HG02840 (cell line): ENCODE measurements around the gene COX6A1.
"Not testable (repeated sequence)": the region's sequence is repeated elsewhere in the genome, so short reads cannot be mapped to it uniquely, and the experiment has no call there.

Experiments used
- ATAC-seq: cut with Tn5 transposase; IDR thresholded peaks from one replicate; pipeline ENCODE4 v1.9.1; 2021; ENCODE audit warnings: mild to moderate bottlenecking, moderate library complexity, moderate number of reproducible peaks; ENCODE audit not compliant: unreplicated experiment, low FRiP score

COX6A1 gene

DNA sequence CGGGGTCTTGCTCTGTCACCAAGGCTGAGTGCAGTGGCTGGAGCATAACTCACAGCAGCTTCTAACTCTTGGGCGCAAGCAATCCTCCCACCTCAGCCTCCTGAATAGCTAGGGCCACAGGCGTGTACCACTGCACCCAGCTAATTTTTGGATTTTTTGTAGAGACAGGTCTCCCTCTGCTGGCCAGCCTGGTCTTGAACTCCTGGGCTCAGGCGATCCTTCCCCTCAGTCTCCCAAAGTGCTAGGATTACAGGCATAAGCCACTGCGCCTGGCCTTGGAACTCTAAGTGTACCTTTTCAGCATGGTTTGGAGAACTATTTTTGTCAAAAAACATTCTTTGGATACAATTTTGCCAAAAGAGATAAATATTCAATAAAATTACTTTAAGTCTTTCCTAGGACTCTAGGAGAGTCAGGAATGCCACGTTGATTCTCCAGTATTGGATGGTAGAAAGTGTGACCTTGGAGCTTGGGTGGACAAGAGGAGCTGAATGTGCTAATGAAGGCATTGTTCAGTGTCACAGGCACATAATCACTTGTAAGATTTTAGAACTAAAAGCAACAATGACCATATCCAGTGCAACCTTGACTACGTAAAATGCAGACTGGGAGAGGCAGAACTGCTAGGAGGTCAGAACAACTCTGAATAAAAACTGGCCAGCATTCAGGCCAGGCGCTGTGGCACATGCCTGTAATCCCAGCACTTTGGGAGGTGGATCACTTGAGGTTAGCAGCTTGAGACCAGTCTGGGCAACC, 28.8 kb downstream of the COX6A1 start:
- ATAC-seq = no peak

DNA sequence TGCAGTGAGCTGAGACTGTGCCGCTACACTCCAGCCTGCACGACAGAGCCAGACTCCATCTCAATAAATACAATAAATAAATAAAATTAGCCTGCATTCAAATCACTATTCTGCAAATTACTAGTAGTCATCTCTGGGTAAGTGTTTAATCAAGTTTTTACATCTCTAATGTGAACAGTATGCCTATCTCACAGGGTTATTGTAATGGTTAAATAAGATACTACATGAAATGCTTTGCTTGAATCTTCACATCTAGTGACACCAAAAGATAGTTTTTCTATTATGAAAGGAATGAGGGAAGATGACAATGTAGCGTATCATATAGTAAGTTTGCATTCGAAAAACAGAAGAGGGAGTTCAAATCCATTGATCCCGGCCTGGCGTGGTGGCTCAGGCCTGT, 29.5 kb downstream of the COX6A1 start:
- no peak for ATAC-seq

DNA sequence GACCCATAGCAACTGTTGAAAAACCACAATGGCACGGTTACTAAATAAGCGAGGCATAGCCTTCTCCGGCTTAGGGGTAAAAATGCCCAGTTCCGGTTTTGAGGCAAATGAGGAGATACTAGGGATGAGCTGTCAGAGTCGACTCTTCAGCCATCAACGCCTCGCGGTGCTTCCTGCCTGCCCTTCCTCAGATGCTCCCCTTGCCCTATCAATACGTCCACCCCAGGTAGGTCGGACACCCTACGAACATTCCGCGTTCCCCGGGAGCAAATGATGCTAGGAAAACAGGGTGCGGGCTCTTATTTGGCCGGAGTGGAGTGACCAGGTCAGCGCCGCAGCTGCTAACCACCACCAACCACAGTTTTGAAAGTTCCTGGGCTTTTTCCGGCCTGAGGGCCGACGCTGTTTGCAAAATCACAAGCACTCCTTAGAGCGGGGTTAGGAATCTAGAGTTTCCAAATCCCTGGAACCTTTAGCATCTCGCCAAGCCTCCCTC, 30.5 kb downstream of the COX6A1 start:
- ATAC-seq = no peak

DNA sequence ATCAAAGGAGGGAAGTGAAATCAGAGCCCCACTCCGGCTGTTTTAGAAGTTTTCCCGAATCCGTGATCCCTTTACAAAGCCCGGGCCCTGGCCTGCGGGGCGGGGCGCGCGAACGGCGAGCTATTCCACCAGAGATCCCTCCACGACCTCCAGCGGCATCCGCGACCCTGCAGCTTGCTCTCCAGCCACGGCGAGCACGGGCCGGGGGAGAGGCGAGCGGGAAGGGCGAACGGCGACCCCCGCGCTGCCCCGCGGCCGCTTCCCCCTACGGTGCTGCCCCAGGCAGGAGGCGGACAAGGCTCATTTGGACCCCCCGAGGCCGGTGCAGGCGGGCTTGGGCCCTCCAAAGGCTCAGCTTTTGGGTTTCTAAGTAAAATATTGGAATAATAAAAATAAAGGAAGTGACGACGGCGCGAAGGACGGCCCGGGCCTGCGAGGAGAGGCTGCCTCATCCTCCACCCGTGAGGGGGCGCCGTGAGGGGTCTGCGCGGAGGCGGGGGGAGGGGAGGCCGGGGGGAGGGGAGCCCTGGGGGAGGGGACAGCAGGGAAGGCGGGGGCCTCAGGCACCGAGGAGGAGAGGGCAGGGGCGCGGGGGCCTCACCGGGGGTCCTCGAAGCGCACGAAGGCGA, 31.0 kb downstream of the COX6A1 start:
- ATAC-seq = peak; percentile 34

DNA sequence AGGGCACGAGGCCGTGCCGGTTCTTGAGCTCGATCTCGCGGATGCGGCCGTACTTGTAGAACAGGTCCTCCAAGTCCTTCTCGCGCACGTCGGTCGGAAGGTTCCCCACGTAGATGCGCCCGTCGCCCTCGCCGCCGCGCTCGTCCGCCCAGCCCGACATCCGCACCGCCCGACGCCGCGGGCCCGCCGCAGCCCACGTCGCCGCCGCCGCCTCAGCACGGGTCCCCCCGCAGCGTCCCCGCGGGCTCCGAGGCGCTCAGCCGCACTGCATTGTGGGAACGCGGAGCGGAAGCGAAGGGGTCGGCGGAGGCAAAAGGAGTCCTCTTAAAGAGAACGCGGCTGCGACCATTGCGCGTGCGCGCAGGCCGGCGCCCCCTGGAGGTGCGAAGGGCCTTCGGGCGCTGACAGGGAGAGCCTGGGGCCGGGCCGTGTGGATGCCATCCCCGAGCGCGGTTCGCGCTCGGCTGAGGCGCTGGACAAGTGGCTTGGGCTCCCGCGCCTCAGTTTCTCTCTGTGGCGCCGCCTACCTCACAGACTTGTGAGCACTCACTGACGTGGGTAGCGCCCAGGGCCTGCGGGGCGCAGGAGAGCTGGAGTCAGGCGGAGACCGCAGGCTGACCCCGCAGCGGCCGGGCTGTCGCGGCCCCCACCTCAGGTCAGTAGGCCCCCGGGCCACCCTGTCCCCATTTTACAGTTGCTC, 31.7 kb downstream of the COX6A1 start, which contains the start of gene SRSF9:
Gene SRSF9 (minus strand): TSS at position 299 of the 700 bp plus-strand sequence. CDS start 139 bp downstream, at position 160.
- peak; percentile 76 for ATAC-seq

DNA sequence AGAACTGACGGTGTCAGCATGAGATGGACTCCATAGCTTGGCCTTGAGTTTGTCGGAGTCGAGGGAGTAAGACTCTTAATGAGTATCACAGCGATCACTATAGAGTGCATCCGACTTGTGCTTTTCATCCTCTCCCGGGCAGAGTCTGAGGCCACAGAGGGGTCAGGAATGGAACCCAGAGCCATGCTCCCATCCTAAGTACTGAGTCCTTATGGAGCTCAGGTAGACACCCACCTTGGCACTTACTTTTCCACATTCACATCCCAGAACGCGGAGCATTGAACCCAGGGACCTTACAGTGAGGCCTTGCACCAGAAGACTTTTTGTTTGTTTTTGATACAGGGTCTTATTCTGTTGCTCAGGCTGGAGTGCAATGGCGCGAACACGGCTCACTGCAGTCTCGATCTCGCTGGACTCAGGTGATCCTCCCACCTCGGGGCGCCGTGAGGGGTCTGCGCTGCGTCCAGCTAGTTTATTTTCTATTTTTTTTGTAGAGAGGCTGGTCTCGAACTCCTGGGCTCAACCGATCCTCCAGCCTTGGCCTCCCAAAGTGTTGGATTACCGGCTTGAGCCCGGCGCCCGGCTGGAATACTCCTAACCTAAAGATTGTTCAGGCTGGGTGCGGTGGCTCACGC, 32.4 kb downstream of the COX6A1 start:
- ATAC-seq = no peak

DNA sequence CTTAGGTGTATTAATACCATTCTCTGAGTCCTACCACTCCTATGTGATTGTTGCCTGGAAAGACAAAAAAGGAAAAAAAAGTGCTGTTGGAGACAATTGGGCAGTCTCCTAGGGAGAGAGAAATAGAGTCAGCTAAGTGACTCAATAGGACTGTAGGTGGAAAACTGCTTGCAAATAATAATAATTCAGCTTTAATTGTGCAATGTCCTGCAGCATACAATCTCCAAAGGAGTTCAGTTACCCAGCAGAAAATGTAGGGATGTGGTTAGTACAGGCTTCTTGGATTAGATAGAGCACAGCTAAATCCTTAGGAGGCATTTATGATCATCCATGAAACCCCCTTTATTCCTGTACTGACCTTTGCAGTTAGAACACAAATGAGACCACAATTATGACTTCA, 34.6 kb downstream of the COX6A1 start:
- ATAC-seq = no peak

DNA sequence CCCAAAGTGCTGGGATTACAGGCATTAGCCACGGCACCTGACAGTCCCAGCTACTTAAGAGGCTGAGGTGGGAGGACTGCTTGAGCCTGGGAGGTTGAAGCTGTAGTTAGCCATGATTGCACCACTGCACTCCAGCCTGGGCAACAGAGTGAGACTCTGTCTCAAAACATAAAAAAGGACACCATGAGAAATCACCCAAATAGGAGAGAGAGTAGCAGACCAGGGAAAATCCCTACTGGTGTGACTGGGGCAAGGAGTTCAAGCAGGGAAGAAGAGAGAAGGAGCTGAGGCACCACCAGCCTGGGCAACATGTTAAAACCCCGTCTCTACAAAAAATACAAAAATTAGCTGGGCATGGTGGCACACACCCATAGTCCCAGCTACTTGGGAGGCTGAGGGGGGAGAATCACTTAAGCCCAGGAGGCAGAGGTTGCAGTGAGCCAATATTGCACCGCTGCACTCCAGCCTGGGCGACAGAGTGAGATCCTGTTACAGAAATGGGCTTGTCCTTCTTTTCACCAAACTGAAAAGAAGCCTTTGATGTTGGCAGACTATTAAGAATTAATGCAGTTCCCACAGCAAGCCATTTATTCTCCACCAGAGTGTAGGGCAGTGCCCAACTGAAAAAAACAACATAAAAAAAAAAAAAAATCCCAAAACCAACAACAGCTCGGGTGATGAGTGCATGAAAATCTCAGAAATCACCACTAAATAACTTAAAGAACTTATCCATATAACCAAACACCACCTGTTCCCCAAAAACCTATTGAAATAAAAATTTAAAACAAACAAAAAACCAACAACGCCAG, 36.1 kb downstream of the COX6A1 start:
- no peak for ATAC-seq

DNA sequence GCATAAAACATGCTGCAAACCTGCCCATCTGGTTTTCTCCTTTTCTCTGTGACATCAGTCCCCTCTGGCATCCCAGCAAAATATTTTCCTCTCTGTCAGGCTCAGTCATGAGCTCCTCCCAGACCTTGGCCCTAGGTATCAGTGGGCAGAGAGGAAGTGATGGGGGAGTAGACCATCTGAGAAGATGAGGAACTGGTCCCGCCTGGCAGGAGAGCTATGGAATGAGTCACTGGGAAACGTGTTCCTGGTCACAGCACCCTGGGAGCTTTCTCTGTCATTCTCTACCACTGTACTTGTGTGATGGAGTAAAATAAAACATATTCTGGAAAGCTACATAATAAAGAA, 36.7 kb downstream of the COX6A1 start:
- ATAC-seq = no peak

DNA sequence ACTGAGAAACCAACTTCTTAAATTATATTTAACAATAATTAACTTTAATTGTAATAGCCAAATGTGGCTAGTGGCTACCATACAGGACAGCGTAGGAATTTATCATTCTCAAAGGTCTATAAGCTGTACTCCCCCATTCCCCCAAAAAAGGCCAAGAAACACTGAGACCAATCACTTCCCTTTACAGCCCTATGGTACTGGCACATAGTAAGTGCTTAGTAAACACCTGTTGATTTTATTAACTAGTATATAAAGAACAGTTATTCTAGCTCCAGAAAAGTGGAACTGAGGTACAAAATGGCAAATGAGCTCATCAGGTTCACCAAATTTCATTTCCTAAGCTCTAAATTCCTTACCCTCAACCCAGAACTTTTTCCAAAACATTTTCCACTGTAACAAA, 37.7 kb downstream of the COX6A1 start:
- ATAC-seq = no peak

DNA sequence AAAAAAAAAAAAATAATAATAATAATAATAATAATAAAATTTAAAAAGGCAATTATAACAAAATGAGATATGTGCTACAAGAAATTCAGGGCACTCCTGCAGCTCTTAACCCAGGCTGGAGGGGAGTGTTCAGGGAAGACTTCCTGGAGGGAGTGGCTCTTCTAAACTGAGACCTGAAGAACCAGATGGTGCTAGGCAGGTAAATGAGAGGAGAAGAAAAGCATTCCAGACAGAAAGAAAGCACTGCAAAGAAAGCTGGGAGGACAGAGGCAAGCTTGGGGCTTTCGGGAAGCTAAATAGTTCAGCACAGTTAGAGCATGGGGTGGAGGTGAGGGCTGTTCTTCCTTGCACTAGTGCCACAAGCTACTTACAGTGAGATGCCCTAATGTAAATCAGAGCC, 41.5 kb downstream of the COX6A1 start:
- ATAC-seq = no peak

DNA sequence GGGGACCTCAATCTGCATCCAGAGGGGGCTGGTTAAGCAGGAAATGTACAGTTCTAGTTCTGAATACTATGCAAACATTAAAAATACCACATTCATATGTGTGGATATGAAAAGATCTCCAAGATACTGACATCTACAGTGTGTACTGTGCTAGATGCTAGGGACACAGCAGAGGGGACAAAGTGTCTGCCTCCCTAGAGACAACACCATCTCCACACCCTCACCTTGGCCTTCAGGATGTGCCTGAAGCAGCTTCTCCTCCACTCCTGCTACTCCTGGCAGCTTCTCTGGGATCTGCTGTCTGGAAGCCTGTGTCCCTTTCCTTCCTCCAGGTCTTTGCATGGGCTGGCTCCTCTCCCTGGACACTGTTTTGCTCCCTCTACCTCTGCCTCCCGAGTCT, 42.3 kb downstream of the COX6A1 start:
- no peak for ATAC-seq

DNA sequence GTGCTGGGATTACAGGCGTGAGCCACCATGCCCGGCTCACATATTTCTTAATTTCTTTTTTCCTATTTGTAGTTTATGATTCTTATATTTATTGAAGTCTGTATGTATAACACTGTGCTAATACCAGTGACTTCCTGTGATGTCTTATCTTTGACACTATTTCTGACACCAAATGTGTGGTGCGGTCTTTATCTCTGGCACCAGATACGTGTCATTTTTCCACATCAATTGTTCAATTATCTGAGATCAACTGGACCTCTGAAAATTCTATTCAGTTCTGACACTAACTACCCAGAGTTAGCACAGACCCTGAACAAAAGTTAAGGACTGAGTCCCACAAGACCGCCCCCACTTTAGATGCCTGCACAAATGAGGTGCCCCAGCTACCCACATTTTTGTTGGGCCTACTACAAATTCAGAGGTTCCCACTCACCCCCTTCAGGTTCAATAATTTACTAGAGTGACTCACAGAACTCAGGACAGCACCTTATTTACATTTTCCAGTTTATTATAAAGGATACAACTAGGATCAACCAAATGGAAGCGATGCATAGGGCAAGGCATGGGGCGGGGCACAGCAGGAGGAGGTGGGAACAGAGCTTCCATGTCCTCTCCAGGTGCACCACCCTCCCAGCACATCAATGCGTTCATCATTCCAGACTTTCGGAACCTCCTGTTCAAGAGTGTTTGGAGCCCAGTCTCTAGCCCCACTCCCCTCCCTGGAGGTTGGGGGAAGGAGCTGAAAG, 43.3 kb downstream of the COX6A1 start:
- ATAC-seq = no peak

DNA sequence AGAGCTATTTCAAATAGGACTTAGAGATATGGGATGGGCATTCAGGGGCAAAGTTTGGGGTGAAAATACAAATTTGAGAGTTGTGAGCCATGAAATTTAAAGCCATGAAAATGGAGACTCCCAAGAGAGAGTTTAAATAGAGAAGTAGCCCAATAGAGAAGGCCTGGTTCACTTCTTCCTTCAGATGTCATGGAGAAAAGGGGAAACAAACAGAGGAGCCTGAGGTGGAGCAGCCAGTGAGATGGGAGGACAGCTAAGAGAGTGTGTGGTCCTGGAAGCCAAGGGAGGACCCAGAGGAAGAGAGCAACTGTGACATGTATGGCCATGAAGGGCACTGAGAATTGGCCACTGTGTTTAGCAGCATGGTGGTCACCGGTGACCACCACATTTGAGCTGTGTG, 45.7 kb downstream of the COX6A1 start:
- ATAC-seq = no peak

DNA sequence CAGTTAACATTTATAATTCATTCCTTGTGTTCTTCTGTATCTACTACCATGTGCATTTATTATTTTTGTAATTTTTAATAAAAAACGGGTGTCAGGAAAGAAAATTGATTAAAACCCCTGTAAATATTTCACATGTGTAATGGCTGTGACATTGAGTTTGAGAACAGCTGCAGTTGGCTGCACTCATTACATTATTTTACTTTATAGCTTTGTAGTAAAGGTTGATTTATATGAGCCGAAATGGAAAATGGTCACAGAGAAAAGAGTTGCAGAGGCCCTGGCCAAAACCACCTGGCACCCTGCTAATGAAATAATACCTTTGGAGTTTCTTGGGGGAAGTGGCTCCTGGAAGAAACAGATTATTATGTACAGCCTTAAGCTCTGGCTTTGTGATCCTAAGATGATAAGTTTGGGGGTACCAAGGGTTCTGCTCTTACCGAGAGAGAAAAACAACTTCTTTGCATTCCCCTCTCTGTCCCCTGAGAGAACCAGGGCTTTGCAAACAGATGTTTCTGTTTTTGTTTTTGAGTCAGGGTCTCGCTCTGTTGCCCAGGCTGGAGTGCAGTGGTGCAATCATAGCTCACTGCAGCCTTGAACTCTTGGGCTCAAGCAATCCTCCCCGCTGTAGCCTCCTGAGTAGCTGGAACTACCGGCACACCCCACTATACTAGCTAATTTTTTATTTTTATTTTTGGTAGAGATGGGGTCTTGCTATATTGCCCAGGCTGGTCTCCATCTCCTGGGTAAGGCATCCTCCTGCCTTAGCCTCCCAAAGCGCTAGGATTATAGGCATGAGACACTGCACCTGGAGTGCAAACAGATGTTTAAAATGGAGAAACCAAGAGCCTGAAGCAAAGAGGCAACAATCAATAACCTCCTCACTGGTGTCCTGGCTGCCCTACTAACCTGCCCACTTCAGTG, 48.3 kb downstream of the COX6A1 start:
- no peak for ATAC-seq

DNA sequence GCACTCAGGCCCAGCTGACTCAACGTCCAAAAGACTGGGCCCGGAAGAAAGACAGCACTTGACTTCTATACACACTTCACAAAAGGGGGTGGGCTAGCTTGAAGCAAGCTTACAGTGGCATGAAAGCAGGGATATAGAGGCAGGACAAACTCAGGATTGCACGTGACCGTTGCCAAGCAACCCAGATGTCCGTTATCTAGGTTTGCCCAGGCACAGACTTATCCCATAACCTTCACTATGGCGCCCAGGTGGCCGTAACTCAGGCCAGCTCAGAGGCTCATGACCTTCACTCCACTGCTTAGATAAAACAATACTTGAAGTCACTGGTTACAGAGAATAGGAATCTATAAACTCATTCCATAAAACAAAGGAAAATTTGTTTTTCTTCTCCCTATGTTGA, 49.6 kb downstream of the COX6A1 start:
- ATAC-seq = not testable (repeated sequence)

DNA sequence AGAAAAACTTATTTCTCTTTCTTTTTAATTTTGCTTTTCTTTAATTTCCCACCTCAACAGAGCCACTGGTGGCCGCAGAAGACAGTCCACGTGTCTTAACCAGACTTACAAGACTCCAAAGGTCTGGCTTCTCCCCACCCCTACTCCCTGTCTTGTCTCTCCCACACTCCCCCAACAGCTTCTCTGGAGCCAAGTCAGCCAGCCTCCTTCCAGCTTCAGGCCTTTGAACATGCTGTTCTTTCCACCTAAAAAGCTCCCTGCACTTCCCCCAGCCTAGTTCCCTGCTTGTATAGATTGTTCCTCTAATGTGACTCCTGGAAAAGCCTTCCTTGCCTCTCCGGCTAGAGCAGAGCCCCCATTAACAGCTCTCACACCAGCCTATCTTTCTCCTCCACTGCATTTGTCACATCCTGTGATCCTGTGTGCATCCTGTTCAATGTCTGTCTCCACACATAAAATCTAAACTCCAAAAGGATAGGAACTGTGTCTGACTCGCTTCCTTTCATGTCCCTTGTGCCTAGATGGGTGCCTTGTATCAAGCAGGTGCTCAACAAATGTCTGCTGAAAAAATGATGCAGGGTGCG, 50.2 kb downstream of the COX6A1 start:
- ATAC-seq = no peak

DNA sequence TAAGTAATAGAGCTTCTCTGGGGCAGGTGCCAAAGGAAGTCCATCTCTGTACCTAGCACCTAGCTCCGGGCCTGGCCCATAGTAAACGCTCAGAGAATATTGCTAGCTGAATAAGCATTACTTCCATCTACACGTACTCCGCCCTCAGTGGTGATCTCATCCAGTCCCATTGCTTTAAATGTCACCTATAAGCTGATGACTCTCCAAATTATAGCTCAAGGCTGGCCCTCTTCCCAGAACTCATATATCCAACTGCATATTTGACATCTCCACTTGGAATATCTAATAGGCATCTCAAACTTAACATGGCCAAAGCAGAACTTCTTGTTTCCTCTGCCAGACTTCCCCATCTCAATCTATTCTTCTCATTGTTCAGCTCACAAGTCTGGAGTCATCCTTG, 51.1 kb downstream of the COX6A1 start:
- ATAC-seq = no peak
